ENCODE data around the gene CA11. TPM values are rescaled to one million over a fixed set of nuclear protein-coding genes. Genes with fewer than 3 reads are reported as not detected.
A peak's percentile ranks its signal among the peaks of the same experiment; 100 is the strongest.
"Not testable (repeated sequence)": the region's sequence is repeated elsewhere in the genome, so short reads cannot be mapped to it uniquely, and the experiment has no call there.

CA11 gene
- total RNA-seq, 1 donor from 2014 or later, result 3.7 TPM

DNA sequence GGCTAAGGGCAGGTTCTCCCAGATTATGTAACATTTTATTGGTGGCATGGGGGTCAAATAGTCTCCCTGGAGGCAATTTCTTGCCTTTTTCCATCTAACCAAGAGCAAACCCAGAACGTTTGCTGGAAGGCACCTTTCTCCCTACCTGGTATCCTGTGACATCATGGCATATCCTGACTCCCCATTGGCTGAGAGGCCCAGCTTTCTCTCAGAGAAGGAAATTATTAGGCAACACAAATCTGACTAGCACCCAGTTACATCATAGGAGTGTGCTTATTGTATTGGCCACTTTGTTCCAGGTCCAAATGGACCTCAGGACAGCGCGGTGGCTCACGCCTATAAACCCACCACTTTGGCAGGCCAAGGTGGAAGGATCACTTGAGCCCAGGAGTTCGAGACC lies 13.8 kb upstream of the CA11 start:
- H3K27me3 ChIP-seq (ENCODE audit: control insufficient read depth in 3 of 3, insufficient read depth in 3 of 3, low read length in 3 of 3), result no peaks in the 10 kb centered on the region
- peaks cover 0 to 7% (median 6%) of the 10 kb centered on the region in 3 donors for H3K4me1 ChIP-seq (ENCODE audit: control insufficient read depth in 3 of 3, insufficient read depth in 3 of 3, low read length in 3 of 3)
- H3K27ac ChIP-seq (ENCODE audit: low read depth, low read length), result no peak overlapping the region
- H3K9me3 ChIP-seq (ENCODE audit: control insufficient read depth in 3 of 3, low read length in 3 of 3), result no peaks in the 10 kb centered on the region
- H3K9ac ChIP-seq (ENCODE audit: low read depth in 1 of 3, low read length in 3 of 3), result no peak overlapping the region
- no peaks in the 10 kb centered on the region for H3K36me3 ChIP-seq (ENCODE audit: control insufficient read depth in 3 of 3, insufficient read depth in 3 of 3, low read length in 3 of 3)
- H3K4me3 ChIP-seq (ENCODE audit: low read length in 3 of 3), result no peak overlapping the region

- no peak overlapping the region for H3K4me3 ChIP-seq (ENCODE audit: low read length in 3 of 3)
- H3K4me1 ChIP-seq (ENCODE audit: control insufficient read depth in 3 of 3, insufficient read depth in 3 of 3, low read length in 3 of 3), result peaks cover 0 to 7% (median 6%) of the 10 kb centered on the region in 3 donors
- H3K27me3 ChIP-seq (ENCODE audit: control insufficient read depth in 3 of 3, insufficient read depth in 3 of 3, low read length in 3 of 3), result no peaks in the 10 kb centered on the region
- no peaks in the 10 kb centered on the region for H3K9me3 ChIP-seq (ENCODE audit: control insufficient read depth in 3 of 3, low read length in 3 of 3)
- H3K9ac ChIP-seq (ENCODE audit: low read depth in 1 of 3, low read length in 3 of 3), result no peak overlapping the region
- H3K27ac ChIP-seq (ENCODE audit: low read depth, low read length), result no peak overlapping the region
- H3K36me3 ChIP-seq (ENCODE audit: control insufficient read depth in 3 of 3, insufficient read depth in 3 of 3, low read length in 3 of 3), result no peaks in the 10 kb centered on the region
Observed at GRCh38 chr19:48658483-48658882, 12.5 kb upstream of the CA11 start.

GRCh38 chr19:48657828-48658227 lies 11.8 kb upstream of the CA11 start:
- not testable (repeated sequence) for H3K36me3 ChIP-seq (ENCODE audit: control insufficient read depth in 3 of 3, insufficient read depth in 3 of 3, low read length in 3 of 3); H3K4me1 ChIP-seq (ENCODE audit: control insufficient read depth in 3 of 3, insufficient read depth in 3 of 3, low read length in 3 of 3); H3K9ac ChIP-seq (ENCODE audit: low read depth in 1 of 3, low read length in 3 of 3); H3K4me3 ChIP-seq (ENCODE audit: low read length in 3 of 3); H3K27ac ChIP-seq (ENCODE audit: low read depth, low read length); H3K9me3 ChIP-seq (ENCODE audit: control insufficient read depth in 3 of 3, low read length in 3 of 3); H3K27me3 ChIP-seq (ENCODE audit: control insufficient read depth in 3 of 3, insufficient read depth in 3 of 3, low read length in 3 of 3)

DNA sequence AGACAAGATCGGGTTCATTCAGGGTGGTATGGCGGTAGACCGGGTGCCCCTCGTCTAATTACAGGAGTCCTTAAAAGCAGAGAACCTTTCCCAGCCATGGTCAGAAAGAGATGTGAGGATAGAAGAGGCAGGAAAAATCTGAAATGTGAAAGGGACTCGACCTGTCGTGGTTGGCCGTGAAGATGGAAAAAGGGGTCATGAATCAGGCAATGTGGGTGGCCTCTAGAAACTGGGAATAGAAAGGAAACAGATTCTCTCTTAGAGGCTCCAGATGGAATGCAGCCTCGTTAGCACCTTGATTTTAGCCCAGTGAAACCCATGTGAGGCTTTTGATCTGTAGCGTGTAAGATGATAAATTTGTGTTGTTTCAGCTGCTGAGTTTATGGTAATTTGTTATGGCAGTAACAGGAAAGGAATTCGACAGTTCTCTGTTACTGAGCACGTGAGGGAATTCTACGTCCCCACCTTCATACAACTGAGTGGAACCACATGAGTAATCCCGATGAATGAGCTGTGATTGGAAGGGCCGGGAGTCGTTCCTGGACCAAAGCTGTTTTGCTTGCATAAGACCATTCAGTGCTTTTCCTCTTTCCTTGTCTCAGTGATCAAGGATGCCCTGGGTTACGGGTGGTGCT lies 11.0 kb upstream of the CA11 start:
- no peak overlapping the region for H3K9ac ChIP-seq (ENCODE audit: low read depth in 1 of 3, low read length in 3 of 3)
- no peak overlapping the region for H3K27ac ChIP-seq (ENCODE audit: low read depth, low read length)
- H3K4me1 ChIP-seq (ENCODE audit: control insufficient read depth in 3 of 3, insufficient read depth in 3 of 3, low read length in 3 of 3), result peaks cover 0 to 7% (median 6%) of the 10 kb centered on the region in 3 donors
- no peak overlapping the region for H3K4me3 ChIP-seq (ENCODE audit: low read length in 3 of 3)
- no peaks in the 10 kb centered on the region for H3K9me3 ChIP-seq (ENCODE audit: control insufficient read depth in 3 of 3, low read length in 3 of 3)
- no peaks in the 10 kb centered on the region for H3K36me3 ChIP-seq (ENCODE audit: control insufficient read depth in 3 of 3, insufficient read depth in 3 of 3, low read length in 3 of 3)
- H3K27me3 ChIP-seq (ENCODE audit: control insufficient read depth in 3 of 3, insufficient read depth in 3 of 3, low read length in 3 of 3), result no peaks in the 10 kb centered on the region

- Histone ChIP-seq H3K4me1 (ENCODE audit: control insufficient read depth in 3 of 3, insufficient read depth in 3 of 3, low read length in 3 of 3) (no peaks in the 10 kb centered on the region), H3K9ac (ENCODE audit: low read depth in 1 of 3, low read length in 3 of 3) (no peak overlapping the region), H3K9me3 (ENCODE audit: control insufficient read depth in 3 of 3, low read length in 3 of 3) (no peaks in the 10 kb centered on the region), H3K27ac (ENCODE audit: low read depth, low read length) (no peak overlapping the region), H3K27me3 (ENCODE audit: control insufficient read depth in 3 of 3, insufficient read depth in 3 of 3, low read length in 3 of 3) (no peaks in the 10 kb centered on the region), H3K36me3 (ENCODE audit: control insufficient read depth in 3 of 3, insufficient read depth in 3 of 3, low read length in 3 of 3) (no peaks in the 10 kb centered on the region), H3K4me3 (ENCODE audit: low read length in 3 of 3) (no peak overlapping the region)
Observed at GRCh38 chr19:48654299-48655059, 8.5 kb upstream of the CA11 start.

DNA sequence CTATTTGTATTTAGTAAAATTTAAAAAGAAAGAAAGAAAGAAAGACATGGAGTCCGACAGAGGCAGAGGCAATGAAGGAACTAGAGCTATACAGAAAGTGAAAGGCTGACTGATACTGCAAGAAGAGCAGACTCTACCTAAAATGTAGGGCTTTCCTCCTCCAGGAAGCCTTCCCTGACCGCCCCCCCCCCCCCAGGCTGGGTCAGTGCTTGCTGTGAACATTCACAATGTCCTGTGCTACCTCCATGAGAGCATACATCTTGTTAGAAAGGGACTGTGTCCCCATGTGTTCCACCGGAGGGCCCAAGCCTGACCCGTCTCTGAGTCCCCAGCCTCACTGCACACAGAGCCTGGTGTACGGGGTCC lies 5.7 kb upstream of the CA11 start:
- Histone ChIP-seq H3K27me3 (ENCODE audit: control insufficient read depth in 3 of 3, insufficient read depth in 3 of 3, low read length in 3 of 3) (no peaks in the 10 kb centered on the region), H3K36me3 (ENCODE audit: control insufficient read depth in 3 of 3, insufficient read depth in 3 of 3, low read length in 3 of 3) (no peaks in the 10 kb centered on the region), H3K9me3 (ENCODE audit: control insufficient read depth in 3 of 3, low read length in 3 of 3) (no peaks in the 10 kb centered on the region), H3K27ac (ENCODE audit: low read depth, low read length) (no peak overlapping the region), H3K4me1 (ENCODE audit: control insufficient read depth in 3 of 3, insufficient read depth in 3 of 3, low read length in 3 of 3) (no peaks in the 10 kb centered on the region), H3K4me3 (ENCODE audit: low read length in 3 of 3) (no peak overlapping the region), H3K9ac (ENCODE audit: low read depth in 1 of 3, low read length in 3 of 3) (no peak overlapping the region)

DNA sequence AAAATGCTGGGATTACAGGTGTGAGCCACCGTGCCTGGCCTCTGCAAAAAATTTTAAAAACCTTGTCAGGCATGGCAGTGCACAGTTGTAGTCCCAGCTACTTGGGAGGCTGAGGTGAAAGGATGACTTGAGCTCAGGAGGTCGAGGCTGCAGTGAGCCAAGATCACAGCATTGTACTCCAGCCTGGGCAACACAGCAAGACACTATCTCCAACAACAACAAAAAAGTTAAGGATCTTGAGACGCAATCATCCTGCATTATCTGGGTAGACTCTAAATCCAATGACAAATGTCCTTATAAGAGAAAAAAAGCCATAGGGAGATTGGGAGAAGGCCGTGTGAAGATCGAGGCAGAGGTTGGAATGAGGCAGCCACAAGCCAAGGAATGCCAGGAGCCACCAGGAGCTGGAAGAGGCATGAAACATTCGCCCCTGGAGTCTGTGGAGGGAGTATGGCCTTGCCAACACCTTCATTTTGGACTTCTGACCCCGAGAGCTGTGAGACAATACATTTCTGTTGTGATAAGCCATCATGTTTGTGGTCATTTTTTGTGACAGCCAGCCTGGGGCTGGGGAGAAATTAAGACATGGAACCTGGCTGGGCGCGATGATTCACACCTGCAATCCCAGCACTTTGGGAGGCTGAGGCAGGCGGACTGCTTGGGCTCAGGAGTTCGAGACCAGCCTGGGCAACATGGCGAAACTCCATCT lies 5.1 kb upstream of the CA11 start:
- Histone ChIP-seq H3K27ac (ENCODE audit: low read depth, low read length) (no peak overlapping the region), H3K27me3 (ENCODE audit: control insufficient read depth in 3 of 3, insufficient read depth in 3 of 3, low read length in 3 of 3) (no peaks in the 10 kb centered on the region), H3K4me1 (ENCODE audit: control insufficient read depth in 3 of 3, insufficient read depth in 3 of 3, low read length in 3 of 3) (peaks cover 0 to 3% (median under 1%) of the 10 kb centered on the region in 3 donors), H3K36me3 (ENCODE audit: control insufficient read depth in 3 of 3, insufficient read depth in 3 of 3, low read length in 3 of 3) (no peaks in the 10 kb centered on the region), H3K4me3 (ENCODE audit: low read length in 3 of 3) (no peak overlapping the region), H3K9me3 (ENCODE audit: control insufficient read depth in 3 of 3, low read length in 3 of 3) (no peaks in the 10 kb centered on the region), H3K9ac (ENCODE audit: low read depth in 1 of 3, low read length in 3 of 3) (no peak overlapping the region)

DNA sequence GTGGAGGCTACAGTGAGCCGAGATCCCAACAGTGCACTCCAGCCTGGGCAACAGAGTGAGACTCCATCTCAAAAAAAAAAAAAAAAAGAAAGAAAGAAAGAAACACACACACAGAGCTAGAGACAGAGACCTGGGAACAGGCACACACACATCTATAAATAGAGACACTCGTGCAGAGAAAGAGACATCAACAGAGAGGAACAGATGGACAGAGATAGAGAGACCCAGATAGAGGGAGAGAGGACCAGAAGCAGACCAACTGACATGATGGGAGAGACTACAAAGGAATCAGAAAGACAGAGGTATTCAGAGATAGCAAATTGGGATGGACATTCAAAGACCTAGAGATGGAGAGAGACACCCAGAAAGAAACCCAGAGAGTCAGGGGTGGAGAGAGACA lies 2.1 kb upstream of the CA11 start:
- no peaks in the 10 kb centered on the region for H3K27me3 ChIP-seq (ENCODE audit: control insufficient read depth in 3 of 3, insufficient read depth in 3 of 3, low read length in 3 of 3)
- no peaks in the 10 kb centered on the region for H3K9me3 ChIP-seq (ENCODE audit: control insufficient read depth in 3 of 3, low read length in 3 of 3)

DNA sequence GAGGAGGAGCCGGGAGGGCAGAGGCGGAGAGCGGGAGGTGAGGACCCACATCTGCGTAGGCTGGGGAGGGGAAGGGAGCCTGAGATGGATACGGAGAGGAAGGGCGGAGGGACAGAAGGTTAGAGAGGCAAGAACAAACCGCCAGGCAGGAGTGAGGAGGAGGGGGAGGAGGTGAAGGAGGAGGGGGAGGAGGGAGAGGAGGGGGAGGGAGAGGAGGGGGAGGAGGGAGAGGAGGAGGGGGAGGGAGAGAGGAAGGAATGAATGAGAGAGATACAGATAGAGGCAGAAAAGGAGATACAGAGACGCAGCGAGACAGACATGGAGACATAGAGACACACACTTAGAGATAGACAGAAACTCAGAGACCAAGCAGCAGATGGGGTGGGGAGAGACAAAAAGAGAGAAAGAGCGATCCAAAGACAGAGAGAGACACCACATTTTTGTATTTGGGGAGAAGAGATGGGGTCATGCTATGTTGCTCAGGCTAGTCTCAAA lies 782 bp upstream of the CA11 start:
- H3K9ac ChIP-seq (ENCODE audit: low read depth in 1 of 3, low read length in 3 of 3), result peak overlapping the region in 2 of 3 donors; percentile 76 to 82
- H3K36me3 ChIP-seq (ENCODE audit: control insufficient read depth in 3 of 3, insufficient read depth in 3 of 3, low read length in 3 of 3), result no peaks in the 10 kb centered on the region
- no peak overlapping the region for H3K27ac ChIP-seq (ENCODE audit: low read depth, low read length)
- peak overlapping the region in 2 of 3 donors; percentile 72 to 73 for H3K4me3 ChIP-seq (ENCODE audit: low read length in 3 of 3)
- H3K27me3 ChIP-seq (ENCODE audit: control insufficient read depth in 3 of 3, insufficient read depth in 3 of 3, low read length in 3 of 3), result no peaks in the 10 kb centered on the region
- peaks cover 14 to 19% (median 16%) of the 10 kb centered on the region in 3 donors for H3K4me1 ChIP-seq (ENCODE audit: control insufficient read depth in 3 of 3, insufficient read depth in 3 of 3, low read length in 3 of 3)
- no peaks in the 10 kb centered on the region for H3K9me3 ChIP-seq (ENCODE audit: control insufficient read depth in 3 of 3, low read length in 3 of 3)

More for the DNA sequence above, 2.1 kb upstream of the CA11 start:
- no peak overlapping the region for H3K4me3 ChIP-seq (ENCODE audit: low read length in 3 of 3)
- no peak overlapping the region for H3K27ac ChIP-seq (ENCODE audit: low read depth, low read length)
- H3K36me3 ChIP-seq (ENCODE audit: control insufficient read depth in 3 of 3, insufficient read depth in 3 of 3, low read length in 3 of 3), result no peaks in the 10 kb centered on the region
- peaks cover 14 to 19% (median 16%) of the 10 kb centered on the region in 3 donors for H3K4me1 ChIP-seq (ENCODE audit: control insufficient read depth in 3 of 3, insufficient read depth in 3 of 3, low read length in 3 of 3)
- H3K9ac ChIP-seq (ENCODE audit: low read depth in 1 of 3, low read length in 3 of 3), result no peak overlapping the region

DNA sequence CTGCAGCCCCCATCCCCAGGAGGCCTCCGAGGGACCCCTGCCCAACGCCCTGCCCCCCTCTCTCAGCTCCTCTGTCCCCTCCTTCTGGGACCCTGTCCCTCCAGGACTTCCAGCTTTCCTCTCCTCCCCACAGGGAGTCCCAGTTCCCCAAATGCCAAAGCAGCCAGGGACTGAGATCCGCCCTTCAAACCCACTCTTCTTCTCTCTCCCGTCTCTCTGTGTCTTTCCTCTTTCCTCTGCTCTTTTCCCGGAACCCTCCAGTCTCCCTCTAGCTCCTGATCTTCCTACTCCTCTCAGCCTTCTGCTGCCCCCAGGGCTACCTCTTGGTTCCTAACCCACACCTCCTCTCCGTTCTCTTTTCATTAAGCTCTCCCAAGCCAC lies 377 bp downstream of the CA11 start:
- Histone ChIP-seq H3K36me3 (ENCODE audit: control insufficient read depth in 3 of 3, insufficient read depth in 3 of 3, low read length in 3 of 3) (no peaks in the 10 kb centered on the region), H3K9me3 (ENCODE audit: control insufficient read depth in 3 of 3, low read length in 3 of 3) (no peaks in the 10 kb centered on the region), H3K9ac (ENCODE audit: low read depth in 1 of 3, low read length in 3 of 3) (peak overlapping the region; percentile 69 to 82 (median 76)), H3K27me3 (ENCODE audit: control insufficient read depth in 3 of 3, insufficient read depth in 3 of 3, low read length in 3 of 3) (no peaks in the 10 kb centered on the region), H3K27ac (ENCODE audit: low read depth, low read length) (peak overlapping the region; percentile 68), H3K4me3 (ENCODE audit: low read length in 3 of 3) (peak overlapping the region; percentile 72 to 74 (median 73)), H3K4me1 (ENCODE audit: control insufficient read depth in 3 of 3, insufficient read depth in 3 of 3, low read length in 3 of 3) (peaks cover 14 to 19% (median 16%) of the 10 kb centered on the region in 3 donors)

Data from skeletal muscle tissue (tissue), 4 donors.